Stomach (tissue), 9 donors: Measurements from ENCODE around the gene SEC61B. TPM values are rescaled to one million over a fixed set of nuclear protein-coding genes. Genes with fewer than 3 reads are reported as not detected.

Experiments
- DNase-seq, 2 donors: peaks; one replicate each; pipeline versions ENCODE4 v3.0.0 to v3.0.0-alpha.2; 2013 to 2019
- H3K27ac ChIP-seq, 5 donors: fragments of 200-600 bp in 4 of 5; sonication (generic) in 4 of 5; one replicate each; pipeline ENCODE4 v1.5.1; 2013 to 2019; ENCODE audit warnings: mild to moderate bottlenecking in 1 of 5, moderate library complexity in 1 of 5
- H3K27me3 ChIP-seq, 3 donors: fragments of 200-600 bp; sonication (generic); one replicate each; pipeline ENCODE4 v1.5.1; 2017 to 2019; ENCODE audit warnings: mixed run types in 1 of 3
- H3K36me3 ChIP-seq, 4 donors: fragments of 200-600 bp; sonication (generic); 1 replicate in 3 of 4; 2 replicates in 1 of 4; pipeline ENCODE4 v1.5.1; 2016 to 2019
- H3K4me1 ChIP-seq, 4 donors: fragments of 200-600 bp; sonication (generic); one replicate each; pipeline ENCODE4 v1.5.1; 2016 to 2019
- H3K4me3 ChIP-seq, 4 donors: fragments of 200-600 bp; sonication (generic) in 3 of 4; one replicate each; pipeline ENCODE4 v1.5.1; 2016 to 2019; ENCODE audit warnings: mild to moderate bottlenecking in 1 of 4
- H3K9me3 ChIP-seq, 4 donors: fragments of 200-600 bp; sonication (generic); one replicate each; pipeline ENCODE4 v1.5.1; 2016 to 2019
- EP300 ChIP-seq: sonication (generic); formaldehyde crosslinking; IDR thresholded peaks from one replicate; pipeline ENCODE4 v1.6.1; 2017; ENCODE audit warnings: antibody characterized with exemption
- POLR2A ChIP-seq, 4 donors: fragments of 450-650 bp; IDR thresholded peaks; one replicate each; pipeline ENCODE4 v1.6.1; 2016; ENCODE audit warnings: antibody characterized with exemption in 4 of 4, control low read depth in 2 of 4, mild to moderate bottlenecking in 1 of 4, moderate library complexity in 1 of 4
- POLR2AphosphoS5 ChIP-seq, 3 donors: sonication (generic); formaldehyde crosslinking; IDR thresholded peaks; one replicate each; pipeline ENCODE4 v1.6.1; 2016; ENCODE audit warnings: antibody characterized with exemption in 3 of 3
- WGBS, 5 donors: extraction: QIAGEN DNeasy Blood & Tissue Kit in 3 of 5; methylation state at CpG; one replicate each; pipeline versions ENCODE4 v1.1.5 to v1.1.7; 2013 to 2018; 5-methylcytosine and 5-hydroxymethylcytosine counted together
- intact Hi-C: fragments of 100-400 bp; cut with DNase I; formaldehyde crosslinking; loops from one replicate; pipeline ENCODE4 v1.15.1; 2023; ENCODE audit warnings: low total_unique reads
- polyA plus RNA-seq, 3 donors: library from polyadenylated mRNA; stranded (reverse); fragments of 200-250 nt; gene quantifications; one replicate each; pipeline ENCODE4 v1.2.3, GENCODE V29; 2013
- total RNA-seq, 5 donors: library from RNA; depleted of rRNA; stranded (reverse); fragments of >200 nt; gene quantifications; one replicate each; pipeline versions ENCODE4 v1.1.0 to v1.2.3, GENCODE V29; 2014 to 2016
- TF ChIP-seq, protein P1 (sequence below), 7 experiments: fragments of 450-650 bp in 4 of 7; fragments of 200-600 bp in 3 of 7; sonication (generic) in 3 of 7; IDR thresholded peaks; one replicate each; pipeline ENCODE4 v1.5.1; 2016 to 2019; ENCODE audit warnings: antibody characterized with exemption in 7 of 7, control low read depth in 2 of 7, mild to moderate bottlenecking in 1 of 7
- donor health status: healthy with polysubstance abuse.
- donor health status: Bipolar disorder and iron deficiency.
- donor health status: healthy.

The SEC61B gene
- total and polyA plus RNA-seq, 8 donors = 4.1 to 467 (median 161) TPM

DNA sequence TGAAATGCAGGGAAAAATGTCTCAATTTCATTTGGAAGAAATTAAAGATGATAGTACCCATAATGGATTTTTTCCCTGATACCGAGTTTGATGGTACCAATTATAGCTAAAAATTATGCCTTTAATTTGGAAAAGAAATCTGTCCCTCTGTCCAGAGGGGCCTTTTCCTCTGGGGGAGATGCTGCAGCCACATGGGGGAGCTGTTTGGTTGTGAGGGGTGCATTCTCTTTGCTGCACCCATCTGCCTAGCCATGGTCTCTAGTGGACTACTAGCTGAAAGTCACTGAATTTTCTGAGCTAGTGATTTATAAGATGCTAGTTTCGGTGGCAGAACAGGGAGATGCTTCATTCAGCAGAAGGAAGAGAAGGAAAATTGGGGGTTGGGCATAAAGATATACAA lies 9.6 kb downstream of the SEC61B start:
- DNase-seq = no peak
- intact Hi-C loops = no loop called here

GRCh38 chr9:99234618-99235017 lies 12.5 kb downstream of the SEC61B start:
- no peaks in the 10 kb centered on the region for H3K27me3 ChIP-seq
- H3K4me3 ChIP-seq = no peak overlapping the region
- peaks cover 32 to 69% (median 62%) of the 10 kb centered on the region in 4 donors for H3K36me3 ChIP-seq
- H3K9me3 ChIP-seq = no peaks in the 10 kb centered on the region
- TF ChIP-seq EP300 (no peak), POLR2AphosphoS5 (IDR thresholded peaks at IDR 0.05) (no peak), POLR2A (IDR thresholded peaks at IDR 0.05) (no peak)
- TF ChIP-seq, protein P1, sequence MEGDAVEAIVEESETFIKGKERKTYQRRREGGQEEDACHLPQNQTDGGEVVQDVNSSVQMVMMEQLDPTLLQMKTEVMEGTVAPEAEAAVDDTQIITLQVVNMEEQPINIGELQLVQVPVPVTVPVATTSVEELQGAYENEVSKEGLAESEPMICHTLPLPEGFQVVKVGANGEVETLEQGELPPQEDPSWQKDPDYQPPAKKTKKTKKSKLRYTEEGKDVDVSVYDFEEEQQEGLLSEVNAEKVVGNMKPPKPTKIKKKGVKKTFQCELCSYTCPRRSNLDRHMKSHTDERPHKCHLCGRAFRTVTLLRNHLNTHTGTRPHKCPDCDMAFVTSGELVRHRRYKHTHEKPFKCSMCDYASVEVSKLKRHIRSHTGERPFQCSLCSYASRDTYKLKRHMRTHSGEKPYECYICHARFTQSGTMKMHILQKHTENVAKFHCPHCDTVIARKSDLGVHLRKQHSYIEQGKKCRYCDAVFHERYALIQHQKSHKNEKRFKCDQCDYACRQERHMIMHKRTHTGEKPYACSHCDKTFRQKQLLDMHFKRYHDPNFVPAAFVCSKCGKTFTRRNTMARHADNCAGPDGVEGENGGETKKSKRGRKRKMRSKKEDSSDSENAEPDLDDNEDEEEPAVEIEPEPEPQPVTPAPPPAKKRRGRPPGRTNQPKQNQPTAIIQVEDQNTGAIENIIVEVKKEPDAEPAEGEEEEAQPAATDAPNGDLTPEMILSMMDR (IDR thresholded peaks at IDR 0.05) = no peak
- DNase-seq = no peak
- intact Hi-C loops = no loop called here
- 92 to 98% (median 93%) methylated on average over 2 of the region's 2 CpGs for WGBS, 5 donors
- peaks cover 0 to 11% (median 4%) of the 10 kb centered on the region in 4 donors for H3K4me1 ChIP-seq
- H3K27ac ChIP-seq = peak overlapping the region in 1 of 5 donors; percentile 2

More for the DNA sequence above, 9.6 kb downstream of the SEC61B start:
- no peak for TF ChIP-seq EP300
- TF ChIP-seq POLR2A (IDR thresholded peaks at IDR 0.05) = no peak
- TF ChIP-seq, protein P1 (IDR thresholded peaks at IDR 0.05) = peak in 2 of 7 experiments; percentile 7 to 14
- TF ChIP-seq POLR2AphosphoS5 (IDR thresholded peaks at IDR 0.05) = no peak
- Histone ChIP-seq H3K36me3 (peaks cover 45 to 75% (median 71%) of the 10 kb centered on the region in 4 donors), H3K27ac (no peak overlapping the region), H3K27me3 (no peaks in the 10 kb centered on the region), H3K9me3 (no peaks in the 10 kb centered on the region), H3K4me3 (no peak overlapping the region), H3K4me1 (peaks cover 0 to 9% (median 1%) of the 10 kb centered on the region in 4 donors)
- 88 to 96% (median 92%) methylated on average over 2 of the region's 2 CpGs for whole genome bisulfite sequencing, 5 donors

GRCh38 chr9:99235069-99235468 lies 13.0 kb downstream of the SEC61B start:
- intact Hi-C loops = no loop called here
- peaks cover 27 to 69% (median 61%) of the 10 kb centered on the region in 4 donors for H3K36me3 ChIP-seq
- DNase-seq = no peak
- H3K4me3 ChIP-seq = no peak overlapping the region
- peaks cover 0 to 11% (median 4%) of the 10 kb centered on the region in 4 donors for H3K4me1 ChIP-seq
- no peak for TF ChIP-seq POLR2A (IDR thresholded peaks at IDR 0.05)
- TF ChIP-seq, protein P1 (IDR thresholded peaks at IDR 0.05) = no peak
- no peak for TF ChIP-seq POLR2AphosphoS5 (IDR thresholded peaks at IDR 0.05)
- TF ChIP-seq EP300 = no peak
- H3K27ac ChIP-seq = peak overlapping the region in 1 of 5 donors; percentile 2
- no peaks in the 10 kb centered on the region for H3K27me3 ChIP-seq
- H3K9me3 ChIP-seq = no peaks in the 10 kb centered on the region

- no peaks in the 10 kb centered on the region for H3K27me3 ChIP-seq
- no peaks in the 10 kb centered on the region for H3K9me3 ChIP-seq
- no peak for DNase-seq
- no peak overlapping the region for H3K4me3 ChIP-seq
- WGBS, 5 donors = 67 to 89% (median 82%) methylated on average over 7 of the region's 7 CpGs
- TF ChIP-seq POLR2A (IDR thresholded peaks at IDR 0.05) (no peak), POLR2AphosphoS5 (IDR thresholded peaks at IDR 0.05) (no peak), EP300 (no peak)
- TF ChIP-seq, protein P1 (IDR thresholded peaks at IDR 0.05) = no peak
- H3K27ac ChIP-seq = peak overlapping the region in 2 of 5 donors; percentile 17 to 27
- peaks cover 0 to 11% (median 4%) of the 10 kb centered on the region in 4 donors for H3K4me1 ChIP-seq
- intact Hi-C loops = no loop called here
- peaks cover 18 to 68% (median 61%) of the 10 kb centered on the region in 4 donors for H3K36me3 ChIP-seq
Measured at GRCh38 chr9:99235926-99236634, 14.0 kb downstream of the SEC61B start.
